Gastrocnemius medialis (tissue), 4 donors: ENCODE measurements around the gene ZBTB7B.

ENCODE experiments used
- POLR2A ChIP-seq, 2 donors: fragments of 450-650 bp; IDR thresholded peaks; one replicate each; pipeline ENCODE4 v1.6.1; 2017; ENCODE audit warnings: antibody characterized with exemption in 2 of 2, mild to moderate bottlenecking in 2 of 2, moderate library complexity in 2 of 2
- TF ChIP-seq, protein P1 (sequence below), 5 experiments: fragments of 450-650 bp in 3 of 5; fragments of 200-600 bp in 2 of 5; sonication (generic) in 2 of 5; IDR thresholded peaks in 4 of 5; conservative IDR thresholded peaks in 1 of 5; 1 replicate in 4 of 5; 2 replicates in 1 of 5; pipeline ENCODE4 v1.5.1; 2016 to 2019; ENCODE audit warnings: antibody characterized with exemption in 5 of 5, mild to moderate bottlenecking in 3 of 5, moderate library complexity in 3 of 5

DNA sequence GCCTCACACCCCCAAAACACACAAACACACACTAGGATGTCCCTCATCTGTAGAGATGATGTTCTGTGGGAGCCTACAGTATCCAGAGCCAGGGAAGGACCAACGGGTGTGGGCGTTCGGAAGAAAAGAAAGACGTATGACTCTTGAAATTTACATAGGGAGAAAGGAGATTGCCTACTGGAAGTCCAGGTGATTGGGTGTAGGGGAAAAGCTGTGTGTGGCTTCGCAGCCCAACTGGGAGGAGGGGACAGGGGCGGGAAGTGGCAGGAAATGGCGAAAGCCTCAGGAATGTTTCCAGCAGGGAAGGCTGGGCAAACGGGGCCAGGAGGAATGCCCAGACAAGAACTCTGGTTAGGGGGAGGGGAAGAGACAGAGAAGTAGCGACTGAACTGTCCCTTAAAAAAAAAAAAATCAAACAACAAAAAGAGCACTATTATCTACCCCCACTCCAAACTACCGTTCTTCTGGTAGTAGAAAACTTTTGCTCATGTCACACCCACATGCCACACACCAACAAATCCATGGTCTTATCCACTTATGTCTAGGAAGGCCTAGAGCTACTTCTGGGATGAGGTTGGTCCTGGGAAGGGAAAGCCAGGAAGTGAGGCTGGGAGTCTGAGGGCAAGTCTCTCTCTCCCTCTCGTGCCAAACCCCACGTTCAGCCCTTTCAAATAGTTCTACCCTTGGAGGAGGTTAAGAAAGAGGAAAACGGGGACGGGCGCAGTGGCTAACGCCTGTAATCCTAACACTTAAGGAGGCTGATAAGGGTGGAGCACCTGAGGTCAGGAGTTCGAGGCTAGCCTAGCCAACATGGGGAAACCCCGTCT lies 29.9 kb upstream of the ZBTB7B start:
- TF ChIP-seq, protein P1, sequence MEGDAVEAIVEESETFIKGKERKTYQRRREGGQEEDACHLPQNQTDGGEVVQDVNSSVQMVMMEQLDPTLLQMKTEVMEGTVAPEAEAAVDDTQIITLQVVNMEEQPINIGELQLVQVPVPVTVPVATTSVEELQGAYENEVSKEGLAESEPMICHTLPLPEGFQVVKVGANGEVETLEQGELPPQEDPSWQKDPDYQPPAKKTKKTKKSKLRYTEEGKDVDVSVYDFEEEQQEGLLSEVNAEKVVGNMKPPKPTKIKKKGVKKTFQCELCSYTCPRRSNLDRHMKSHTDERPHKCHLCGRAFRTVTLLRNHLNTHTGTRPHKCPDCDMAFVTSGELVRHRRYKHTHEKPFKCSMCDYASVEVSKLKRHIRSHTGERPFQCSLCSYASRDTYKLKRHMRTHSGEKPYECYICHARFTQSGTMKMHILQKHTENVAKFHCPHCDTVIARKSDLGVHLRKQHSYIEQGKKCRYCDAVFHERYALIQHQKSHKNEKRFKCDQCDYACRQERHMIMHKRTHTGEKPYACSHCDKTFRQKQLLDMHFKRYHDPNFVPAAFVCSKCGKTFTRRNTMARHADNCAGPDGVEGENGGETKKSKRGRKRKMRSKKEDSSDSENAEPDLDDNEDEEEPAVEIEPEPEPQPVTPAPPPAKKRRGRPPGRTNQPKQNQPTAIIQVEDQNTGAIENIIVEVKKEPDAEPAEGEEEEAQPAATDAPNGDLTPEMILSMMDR (IDR thresholded peaks at IDR 0.05 in 4 of 5, conservative IDR thresholded peaks at IDR 0.05 in 1 of 5): no peak
- peak in 1 of 2 donors; percentile 34 for TF ChIP-seq POLR2A (IDR thresholded peaks at IDR 0.05)
